Measurements from ENCODE around the gene XPO5.
A peak's percentile ranks its signal among the peaks of the same experiment; 100 is the strongest.

Gene XPO5

DNA sequence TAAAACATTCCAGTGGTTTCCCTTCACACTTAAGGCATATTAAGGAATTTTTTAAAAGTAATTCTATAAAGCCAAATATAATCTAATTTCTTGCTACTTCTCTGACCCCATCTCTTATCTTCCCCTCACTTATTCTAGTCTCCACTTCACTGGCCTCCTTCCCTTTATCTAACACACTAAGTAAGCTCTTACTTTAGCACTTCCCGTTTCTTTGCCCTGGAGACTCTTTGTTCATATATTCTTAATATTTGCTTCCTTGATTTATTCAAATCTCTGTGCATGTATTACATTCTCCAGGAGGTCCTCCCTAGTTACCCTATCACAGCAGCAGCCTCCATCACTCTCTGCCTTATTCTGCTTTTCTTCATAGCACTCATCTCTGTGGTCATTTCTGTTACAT, 33.0 kb upstream of the XPO5 start:
- Histone ChIP-seq H3K9me3 (ENCODE audit: control insufficient read depth, insufficient read depth, low read length) (no peaks in the 10 kb centered on the region), H3K79me2 (ENCODE audit: control insufficient read depth, low read length) (peaks cover 3% of the 10 kb centered on the region), H3K4me3 (ENCODE audit: low read length) (peak overlapping the region; percentile 23), H3K4me2 (ENCODE audit: low read length) (peak overlapping the region; percentile 48), H3F3A (ENCODE audit: control insufficient read depth, insufficient read depth) (peaks cover 20% of the 10 kb centered on the region), H3K27me3 (ENCODE audit: control insufficient read depth, low read length) (no peaks in the 10 kb centered on the region), H3K4me1 (ENCODE audit: control insufficient read depth, low read length) (peaks cover 13% of the 10 kb centered on the region), H3K36me3 (ENCODE audit: control insufficient read depth, low read length) (peaks cover 89% of the 10 kb centered on the region), H3K9me2 (replicated peaks; ENCODE audit: control insufficient read depth, low read length) (no peaks in the 10 kb centered on the region), H4K20me1 (ENCODE audit: control insufficient read depth, insufficient read depth, low read depth, low read length) (no peaks in the 10 kb centered on the region), H3K27ac (ENCODE audit: low read depth, low read length) (peak overlapping the region; percentile 39)
- TF ChIP-seq CTCF (IDR thresholded peaks at IDR 0.05; ENCODE audit: low read depth, low read length, poor library complexity, severe bottlenecking) (no peak), EZH2phosphoT487 (IDR thresholded peaks at IDR 0.05; ENCODE audit: borderline replicate concordance, low read length) (no peak)

DNA sequence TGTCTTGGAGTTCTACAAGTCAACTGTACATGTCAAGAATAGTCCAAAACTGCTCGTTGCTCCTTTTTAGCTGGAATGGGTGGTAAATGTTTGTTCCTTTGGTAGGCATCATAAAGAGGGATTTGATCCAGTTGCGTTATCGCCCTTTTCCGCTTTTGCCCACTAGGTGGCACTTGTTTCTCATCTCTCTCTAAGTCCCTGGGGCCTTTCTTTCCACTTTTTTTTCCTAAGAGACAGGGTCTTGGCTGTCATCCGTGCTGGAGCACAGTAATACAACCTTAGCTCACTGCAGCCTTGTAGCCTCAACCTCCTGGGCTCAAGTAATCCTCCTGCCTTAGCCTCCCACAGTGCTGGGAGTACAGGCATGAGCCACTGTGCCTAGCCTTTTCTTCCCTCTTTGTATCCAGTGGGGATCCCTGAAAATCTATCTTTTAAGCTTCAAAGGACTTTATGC, 32.5 kb upstream of the XPO5 start:
- Histone ChIP-seq H3K9me2 (replicated peaks; ENCODE audit: control insufficient read depth, low read length) (no peaks in the 10 kb centered on the region), H4K20me1 (ENCODE audit: control insufficient read depth, insufficient read depth, low read depth, low read length) (no peaks in the 10 kb centered on the region), H3K9me3 (ENCODE audit: control insufficient read depth, insufficient read depth, low read length) (no peaks in the 10 kb centered on the region), H3K4me2 (ENCODE audit: low read length) (peak overlapping the region; percentile 48), H3K27ac (ENCODE audit: low read depth, low read length) (peak overlapping the region; percentile 39), H3K79me2 (ENCODE audit: control insufficient read depth, low read length) (peaks cover 3% of the 10 kb centered on the region), H3K4me1 (ENCODE audit: control insufficient read depth, low read length) (peaks cover 13% of the 10 kb centered on the region), H3K27me3 (ENCODE audit: control insufficient read depth, low read length) (no peaks in the 10 kb centered on the region), H3F3A (ENCODE audit: control insufficient read depth, insufficient read depth) (peaks cover 25% of the 10 kb centered on the region), H3K4me3 (ENCODE audit: low read length) (peak overlapping the region; percentile 23), H3K36me3 (ENCODE audit: control insufficient read depth, low read length) (peaks cover 89% of the 10 kb centered on the region)
- TF ChIP-seq EZH2phosphoT487 (IDR thresholded peaks at IDR 0.05; ENCODE audit: borderline replicate concordance, low read length) = no peak
- TF ChIP-seq CTCF (IDR thresholded peaks at IDR 0.05; ENCODE audit: low read depth, low read length, poor library complexity, severe bottlenecking) = peak; percentile 94

- no peak overlapping the region for H3K4me2 ChIP-seq (ENCODE audit: low read length)
- H3K79me2 ChIP-seq (ENCODE audit: control insufficient read depth, low read length) = peaks cover 3% of the 10 kb centered on the region
- H3F3A ChIP-seq (ENCODE audit: control insufficient read depth, insufficient read depth) = peaks cover 26% of the 10 kb centered on the region
- TF ChIP-seq EZH2phosphoT487 (IDR thresholded peaks at IDR 0.05; ENCODE audit: borderline replicate concordance, low read length) (no peak), CTCF (IDR thresholded peaks at IDR 0.05; ENCODE audit: low read depth, low read length, poor library complexity, severe bottlenecking) (no peak)
- no peaks in the 10 kb centered on the region for H3K9me2 ChIP-seq (replicated peaks; ENCODE audit: control insufficient read depth, low read length)
- no peaks in the 10 kb centered on the region for H4K20me1 ChIP-seq (ENCODE audit: control insufficient read depth, insufficient read depth, low read depth, low read length)
- H3K27me3 ChIP-seq (ENCODE audit: control insufficient read depth, low read length) = no peaks in the 10 kb centered on the region
- no peak overlapping the region for H3K4me3 ChIP-seq (ENCODE audit: low read length)
- peaks cover 13% of the 10 kb centered on the region for H3K4me1 ChIP-seq (ENCODE audit: control insufficient read depth, low read length)
- H3K27ac ChIP-seq (ENCODE audit: low read depth, low read length) = no peak overlapping the region
- no peaks in the 10 kb centered on the region for H3K9me3 ChIP-seq (ENCODE audit: control insufficient read depth, insufficient read depth, low read length)
- peaks cover 91% of the 10 kb centered on the region for H3K36me3 ChIP-seq (ENCODE audit: control insufficient read depth, low read length)
These were observed 30.2 kb upstream of the XPO5 start for GRCh38 chr6:43606019-43606418.
